K562 (cell line): ENCODE measurements around the gene APEX2. TPM values are rescaled to one million over a fixed set of nuclear protein-coding genes. Genes with fewer than 3 reads are reported as not detected.

ENCODE experiments used
- E2F6 ChIP-seq, 2 experiments: IDR thresholded peaks; 2 replicates each; pipeline ENCODE4 v1.6.1; 2011; ENCODE audit warnings: borderline replicate concordance in 1 of 2, control low read depth in 1 of 2, low read depth in 1 of 2, low read length in 1 of 2, mild to moderate bottlenecking in 1 of 2, mixed read lengths in 1 of 2, moderate library complexity in 1 of 2; ENCODE audit not compliant: insufficient read depth in 1 of 2, insufficient read length in 1 of 2, poor library complexity in 1 of 2, severe bottlenecking in 1 of 2; ENCODE audit errors: extremely low read depth in 1 of 2
- GABPB1 ChIP-seq: sonication (generic); formaldehyde crosslinking; IDR thresholded peaks from 2 replicates; pipeline ENCODE4 v1.8.0; 2022; ENCODE audit warnings: mild to moderate bottlenecking, missing genetic modification reagents
- HDAC3 ChIP-seq: fragments of 450-650 bp; IDR thresholded peaks from 2 replicates; pipeline ENCODE4 v1.6.1; 2018; ENCODE audit warnings: borderline replicate concordance, mild to moderate bottlenecking, moderate library complexity; ENCODE audit not compliant: partially characterized antibody
- HDAC8 ChIP-seq: fragments of 450-650 bp; IDR thresholded peaks from 2 replicates; pipeline ENCODE4 v1.6.1; 2016; ENCODE audit warnings: mild to moderate bottlenecking, missing genetic modification characterization, moderate library complexity, missing compliant biosample characterization
- HIVEP1 ChIP-seq: fragments of 250-450 bp; sonication (Bioruptor Pico); IDR thresholded peaks from 2 replicates; pipeline ENCODE4 v1.4.0; 2020; ENCODE audit warnings: mild to moderate bottlenecking
- KLF6 ChIP-seq: fragments of 250-450 bp; sonication (Bioruptor Pico); IDR thresholded peaks from 2 replicates; pipeline ENCODE4 v1.4.0; 2020; ENCODE audit warnings: mild to moderate bottlenecking, moderate library complexity, borderline replicate concordance
- MAZ ChIP-seq, 2 experiments: fragments of 450-650 bp in 1 of 2; sonication (generic) in 1 of 2; formaldehyde crosslinking; IDR thresholded peaks in 1 of 2; conservative IDR thresholded peaks in 1 of 2; 2 replicates each; pipeline versions ENCODE4 v1.4.0 to v1.5.0; 2020; ENCODE audit warnings: mild to moderate bottlenecking in 1 of 2, missing genetic modification reagents in 1 of 2
- PHB2 ChIP-seq: fragments of 450-650 bp; IDR thresholded peaks from 2 replicates; pipeline ENCODE4 v1.6.1; 2017; ENCODE audit warnings: low read depth
- U2AF1 ChIP-seq: fragments of 200-400 bp; formaldehyde crosslinking; optimal IDR thresholded peaks from 2 replicates; pipeline ENCODE3; 2017; ENCODE audit warnings: mild to moderate bottlenecking, low read depth, low read length, moderate library complexity
- WHSC1 ChIP-seq: IDR thresholded peaks from one replicate; pipeline ENCODE4 v1.6.1; 2012; ENCODE audit warnings: low read length, control low read depth, inconsistent platforms
- ZNF280A ChIP-seq: fragments of 450-650 bp; IDR thresholded peaks from 2 replicates; pipeline ENCODE4 v1.6.1; 2018; ENCODE audit warnings: mild to moderate bottlenecking, low read depth; ENCODE audit not compliant: partially characterized antibody
- polyA plus RNA-seq, 8 experiments: library from polyadenylated mRNA; depleted of rRNA in 4 of 8; stranded (reverse) in 5 of 8; unstranded in 3 of 8; fragments of >200 nt; fragmentation: Nextera tagmentation in 2 of 8; fragmentation: Illumina TruSeq in 1 of 8; extraction: Ambion mirVana in 2 of 8; extraction: Trizol in 1 of 8; gene quantifications; 2 replicates each; pipeline versions ENCODE4 v1.2.1 to v1.2.3, GENCODE V29; 2011 to 2014; ENCODE audit warnings: inconsistent platforms in 1 of 8, missing spikeins in 1 of 8
- total RNA-seq, 7 experiments: library from RNA; depleted of rRNA in 6 of 7; stranded (reverse); fragments of >200 nt in 6 of 7; fragmentation: Illumina TruSeq in 2 of 7; extraction: Trizol in 2 of 7; gene quantifications; 2 replicates each; pipeline versions ENCODE4 v1.2.1 to v1.2.3, GENCODE V29; 2011 to 2021; ENCODE audit warnings: low replicate concordance in 1 of 7
- TF ChIP-seq, protein P1 (sequence below): fragments of 450-650 bp; formaldehyde crosslinking; IDR thresholded peaks from 2 replicates; pipeline ENCODE4 v1.4.0; 2020; ENCODE audit warnings: mild to moderate bottlenecking, moderate library complexity
- TF ChIP-seq, protein P2 (sequence below): sonication (generic); formaldehyde crosslinking; IDR thresholded peaks from 2 replicates; pipeline ENCODE4 v1.8.1; 2023; ENCODE audit warnings: mild to moderate bottlenecking, missing genetic modification reagents
- TF ChIP-seq, protein P3 (sequence below): fragments of 250-450 bp; sonication (Bioruptor Pico); IDR thresholded peaks from 2 replicates; pipeline ENCODE4 v1.8.0; 2021; ENCODE audit warnings: moderate library complexity, mild to moderate bottlenecking, inconsistent platforms
- TF ChIP-seq, protein P4 (sequence below): IDR thresholded peaks from 2 replicates; pipeline ENCODE4 v1.6.1; 2016; ENCODE audit warnings: missing genetic modification characterization, missing compliant biosample characterization

Gene APEX2
- total and polyA plus RNA-seq, 9 of the 15 experiments (the other 6 are each of a cell fraction or from before 2014, with no cell fraction given): 9.4 to 34.2 (median 25.9) TPM

DNA sequence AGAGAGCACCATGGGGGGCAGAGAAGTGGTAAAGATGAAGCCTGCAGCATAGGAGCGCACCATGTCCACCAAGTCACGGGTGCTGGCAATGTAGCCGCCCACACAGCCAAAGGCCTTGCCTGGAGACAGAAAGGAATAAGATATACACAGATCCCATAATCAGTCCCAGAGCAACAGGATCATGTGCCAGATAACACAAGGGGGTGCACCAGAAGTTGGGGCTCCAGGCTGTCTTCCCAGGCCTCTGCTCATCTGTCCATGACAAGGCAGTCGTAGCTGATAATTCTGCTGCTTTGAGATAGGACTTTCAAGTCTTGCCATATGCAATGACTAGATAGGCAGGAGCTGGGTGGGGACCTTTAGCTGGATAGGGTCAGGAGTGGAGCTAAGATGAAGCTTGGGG lies 14.7 kb downstream of the APEX2 start (continued):
- TF ChIP-seq, protein P1, sequence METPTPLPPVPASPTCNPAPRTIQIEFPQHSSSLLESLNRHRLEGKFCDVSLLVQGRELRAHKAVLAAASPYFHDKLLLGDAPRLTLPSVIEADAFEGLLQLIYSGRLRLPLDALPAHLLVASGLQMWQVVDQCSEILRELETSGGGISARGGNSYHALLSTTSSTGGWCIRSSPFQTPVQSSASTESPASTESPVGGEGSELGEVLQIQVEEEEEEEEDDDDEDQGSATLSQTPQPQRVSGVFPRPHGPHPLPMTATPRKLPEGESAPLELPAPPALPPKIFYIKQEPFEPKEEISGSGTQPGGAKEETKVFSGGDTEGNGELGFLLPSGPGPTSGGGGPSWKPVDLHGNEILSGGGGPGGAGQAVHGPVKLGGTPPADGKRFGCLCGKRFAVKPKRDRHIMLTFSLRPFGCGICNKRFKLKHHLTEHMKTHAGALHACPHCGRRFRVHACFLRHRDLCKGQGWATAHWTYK (CRISPR knock-in tag): no peak; the same call in 1 of the 2 replicates
- TF ChIP-seq WHSC1 (no peak), KLF6 (CRISPR knock-in tag) (no peak), MAZ (CRISPR knock-in tag; conservative IDR thresholded peaks at IDR 0.05 in 1 of 2, IDR thresholded peaks at IDR 0.05 in 1 of 2) (no peak), U2AF1 (no peak), HDAC8 (no peak), ZNF280A (no peak), PHB2 (peak; percentile 94), E2F6 (IDR thresholded peaks at IDR 0.05; ENCODE audit: borderline replicate concordance in 1 of 2, extremely low read depth in 1 of 2, insufficient read depth in 1 of 2, insufficient read length in 1 of 2, low read depth in 1 of 2, low read length in 1 of 2, poor library complexity in 1 of 2, severe bottlenecking in 1 of 2) (no peak), HDAC3 (peak; percentile 94), HIVEP1 (no peak), GABPB1 (CRISPR knock-in tag) (no peak)
- TF ChIP-seq, protein P2, sequence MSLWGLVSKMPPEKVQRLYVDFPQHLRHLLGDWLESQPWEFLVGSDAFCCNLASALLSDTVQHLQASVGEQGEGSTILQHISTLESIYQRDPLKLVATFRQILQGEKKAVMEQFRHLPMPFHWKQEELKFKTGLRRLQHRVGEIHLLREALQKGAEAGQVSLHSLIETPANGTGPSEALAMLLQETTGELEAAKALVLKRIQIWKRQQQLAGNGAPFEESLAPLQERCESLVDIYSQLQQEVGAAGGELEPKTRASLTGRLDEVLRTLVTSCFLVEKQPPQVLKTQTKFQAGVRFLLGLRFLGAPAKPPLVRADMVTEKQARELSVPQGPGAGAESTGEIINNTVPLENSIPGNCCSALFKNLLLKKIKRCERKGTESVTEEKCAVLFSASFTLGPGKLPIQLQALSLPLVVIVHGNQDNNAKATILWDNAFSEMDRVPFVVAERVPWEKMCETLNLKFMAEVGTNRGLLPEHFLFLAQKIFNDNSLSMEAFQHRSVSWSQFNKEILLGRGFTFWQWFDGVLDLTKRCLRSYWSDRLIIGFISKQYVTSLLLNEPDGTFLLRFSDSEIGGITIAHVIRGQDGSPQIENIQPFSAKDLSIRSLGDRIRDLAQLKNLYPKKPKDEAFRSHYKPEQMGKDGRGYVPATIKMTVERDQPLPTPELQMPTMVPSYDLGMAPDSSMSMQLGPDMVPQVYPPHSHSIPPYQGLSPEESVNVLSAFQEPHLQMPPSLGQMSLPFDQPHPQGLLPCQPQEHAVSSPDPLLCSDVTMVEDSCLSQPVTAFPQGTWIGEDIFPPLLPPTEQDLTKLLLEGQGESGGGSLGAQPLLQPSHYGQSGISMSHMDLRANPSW (CRISPR knock-in tag): no peak
- TF ChIP-seq, protein P3, sequence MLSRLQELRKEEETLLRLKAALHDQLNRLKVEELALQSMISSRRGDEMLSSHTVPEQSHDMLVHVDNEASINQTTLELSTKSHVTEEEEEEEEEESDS: no peak
- TF ChIP-seq, protein P4, sequence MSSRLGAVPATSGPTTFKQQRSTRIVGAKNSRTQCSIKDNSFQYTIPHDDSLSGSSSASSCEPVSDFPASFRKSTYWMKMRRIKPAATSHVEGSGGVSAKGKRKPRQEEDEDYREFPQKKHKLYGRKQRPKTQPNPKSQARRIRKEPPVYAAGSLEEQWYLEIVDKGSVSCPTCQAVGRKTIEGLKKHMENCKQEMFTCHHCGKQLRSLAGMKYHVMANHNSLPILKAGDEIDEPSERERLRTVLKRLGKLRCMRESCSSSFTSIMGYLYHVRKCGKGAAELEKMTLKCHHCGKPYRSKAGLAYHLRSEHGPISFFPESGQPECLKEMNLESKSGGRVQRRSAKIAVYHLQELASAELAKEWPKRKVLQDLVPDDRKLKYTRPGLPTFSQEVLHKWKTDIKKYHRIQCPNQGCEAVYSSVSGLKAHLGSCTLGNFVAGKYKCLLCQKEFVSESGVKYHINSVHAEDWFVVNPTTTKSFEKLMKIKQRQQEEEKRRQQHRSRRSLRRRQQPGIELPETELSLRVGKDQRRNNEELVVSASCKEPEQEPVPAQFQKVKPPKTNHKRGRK (tag): no peak
